Parathyroid adenoma (tissue), 2 donors: ENCODE data around the gene MYL5.
"Not testable (repeated sequence)": the region's sequence is repeated elsewhere in the genome, so short reads cannot be mapped to it uniquely, and the experiment has no call there.

Experiments
- H2AFZ ChIP-seq: fragments of 300-600 bp; sonication (generic); one replicate; pipeline ENCODE4 v1.7.0; 2017; ENCODE audit warnings: antibody characterized with exemption, mild to moderate bottlenecking
- H3K27ac ChIP-seq: fragments of 300-600 bp; sonication (generic); one replicate; pipeline ENCODE4 v1.7.0; 2017
- H3K27me3 ChIP-seq: fragments of 300-600 bp; sonication (generic); one replicate; pipeline ENCODE4 v1.7.0; 2017; ENCODE audit warnings: low read length; ENCODE audit not compliant: control insufficient read depth, insufficient read depth
- H3K36me3 ChIP-seq: fragments of 300-600 bp; sonication (generic); one replicate; pipeline ENCODE4 v1.7.0; 2017; ENCODE audit warnings: low read length; ENCODE audit not compliant: control insufficient read depth, insufficient read depth
- H3K4me1 ChIP-seq: fragments of 300-600 bp; sonication (generic); one replicate; pipeline ENCODE4 v1.7.0; 2017; ENCODE audit warnings: control low read depth
- H3K4me2 ChIP-seq: fragments of 300-600 bp; sonication (generic); one replicate; pipeline ENCODE4 v1.7.0; 2017; ENCODE audit warnings: low read length
- H3K4me3 ChIP-seq: fragments of 300-600 bp; sonication (generic); one replicate; pipeline ENCODE4 v1.7.0; 2017; ENCODE audit warnings: low read depth, low read length
- H3K79me2 ChIP-seq: fragments of 300-600 bp; sonication (generic); one replicate; pipeline ENCODE4 v1.7.0; 2017; ENCODE audit warnings: control low read depth
- H3K9ac ChIP-seq: fragments of 300-600 bp; sonication (generic); one replicate; pipeline ENCODE4 v1.7.0; 2017; ENCODE audit warnings: mild to moderate bottlenecking
- H3K9me3 ChIP-seq: fragments of 300-600 bp; sonication (generic); one replicate; pipeline ENCODE4 v1.7.0; 2017; ENCODE audit warnings: low read length; ENCODE audit not compliant: control insufficient read depth
- TF ChIP-seq, protein P1 (sequence below): fragments of 300-600 bp; sonication (generic); IDR thresholded peaks from one replicate; pipeline ENCODE4 v1.7.0; 2017; ENCODE audit warnings: antibody characterized with exemption, mild to moderate bottlenecking
- donor health status: primary hyperparathyroidism.

Gene MYL5

DNA sequence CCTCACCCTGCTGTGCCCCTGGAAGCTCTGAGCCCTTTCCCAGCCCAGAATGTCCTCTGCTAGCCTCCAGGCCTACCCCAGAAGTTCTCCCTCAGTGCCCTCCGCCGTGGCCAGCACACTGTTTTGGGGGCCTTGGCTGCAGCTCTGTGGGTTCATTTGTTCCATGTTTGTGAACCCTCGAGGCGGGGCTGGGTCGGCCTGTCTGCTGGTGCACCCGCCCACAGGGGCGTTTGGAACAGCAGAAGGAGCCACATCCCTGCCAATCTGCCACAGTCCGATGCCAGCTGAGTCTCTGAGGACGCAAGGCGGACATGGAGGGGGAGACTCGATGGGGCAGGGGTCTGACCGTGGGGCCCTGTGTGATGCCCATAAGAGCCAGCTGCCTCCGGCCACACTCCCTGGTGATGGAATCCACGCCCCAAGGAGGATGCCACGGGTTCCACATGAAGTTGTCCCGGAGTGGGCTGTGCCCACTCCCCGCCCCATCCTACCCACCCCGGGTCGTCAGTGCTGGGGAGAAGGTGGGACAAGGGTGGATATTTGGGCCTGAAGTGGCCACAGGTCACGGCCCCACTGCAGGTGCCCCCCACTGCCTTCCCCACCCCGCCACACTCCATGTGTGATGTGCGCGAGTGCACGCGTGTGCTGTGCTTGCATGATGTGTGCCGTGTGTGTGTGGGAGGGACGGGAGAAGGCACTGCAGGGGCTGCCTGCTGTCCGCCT lies 7.4 kb upstream of the MYL5 start:
- Histone ChIP-seq H3K27me3 (no peaks in the 10 kb centered on the region), H3K79me2 (no peaks in the 10 kb centered on the region), H3K4me1 (no peaks in the 10 kb centered on the region), H3K4me3 (no peak overlapping the region), H2AFZ (no peak overlapping the region), H3K27ac (no peak overlapping the region), H3K4me2 (no peak overlapping the region), H3K36me3 (no peaks in the 10 kb centered on the region), H3K9me3 (no peaks in the 10 kb centered on the region), H3K9ac (no peak overlapping the region)
- TF ChIP-seq, protein P1, sequence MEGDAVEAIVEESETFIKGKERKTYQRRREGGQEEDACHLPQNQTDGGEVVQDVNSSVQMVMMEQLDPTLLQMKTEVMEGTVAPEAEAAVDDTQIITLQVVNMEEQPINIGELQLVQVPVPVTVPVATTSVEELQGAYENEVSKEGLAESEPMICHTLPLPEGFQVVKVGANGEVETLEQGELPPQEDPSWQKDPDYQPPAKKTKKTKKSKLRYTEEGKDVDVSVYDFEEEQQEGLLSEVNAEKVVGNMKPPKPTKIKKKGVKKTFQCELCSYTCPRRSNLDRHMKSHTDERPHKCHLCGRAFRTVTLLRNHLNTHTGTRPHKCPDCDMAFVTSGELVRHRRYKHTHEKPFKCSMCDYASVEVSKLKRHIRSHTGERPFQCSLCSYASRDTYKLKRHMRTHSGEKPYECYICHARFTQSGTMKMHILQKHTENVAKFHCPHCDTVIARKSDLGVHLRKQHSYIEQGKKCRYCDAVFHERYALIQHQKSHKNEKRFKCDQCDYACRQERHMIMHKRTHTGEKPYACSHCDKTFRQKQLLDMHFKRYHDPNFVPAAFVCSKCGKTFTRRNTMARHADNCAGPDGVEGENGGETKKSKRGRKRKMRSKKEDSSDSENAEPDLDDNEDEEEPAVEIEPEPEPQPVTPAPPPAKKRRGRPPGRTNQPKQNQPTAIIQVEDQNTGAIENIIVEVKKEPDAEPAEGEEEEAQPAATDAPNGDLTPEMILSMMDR, result no peak

DNA sequence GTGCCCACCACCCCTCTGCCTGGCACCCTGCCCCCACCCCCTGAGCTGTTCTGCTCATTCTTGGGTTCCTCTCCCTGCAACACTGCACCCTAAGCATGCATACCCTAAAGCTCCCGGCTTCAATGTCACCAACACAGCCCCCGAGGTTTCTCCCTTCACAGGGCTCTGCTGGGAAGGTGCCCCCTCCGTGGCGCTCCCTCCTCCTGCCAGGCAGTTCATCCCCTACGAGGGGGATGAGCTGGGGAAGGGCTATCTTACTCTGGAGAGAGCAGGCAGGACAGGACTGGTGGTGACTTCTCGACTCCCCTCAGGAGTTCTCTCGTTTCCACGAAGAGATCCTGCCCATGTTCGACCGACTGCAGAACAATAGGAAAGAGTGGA lies 6.8 kb upstream of the MYL5 start:
- Histone ChIP-seq H3K4me3 (no peak overlapping the region), H3K4me2 (no peak overlapping the region), H3K27ac (no peak overlapping the region), H3K27me3 (no peaks in the 10 kb centered on the region), H3K36me3 (no peaks in the 10 kb centered on the region), H2AFZ (no peak overlapping the region), H3K4me1 (no peaks in the 10 kb centered on the region), H3K79me2 (no peaks in the 10 kb centered on the region), H3K9me3 (no peaks in the 10 kb centered on the region), H3K9ac (no peak overlapping the region)
- TF ChIP-seq, protein P1, result no peak

- H3K36me3 ChIP-seq, H3K27me3 ChIP-seq, H3K27ac ChIP-seq, H3K79me2 ChIP-seq, H3K9me3 ChIP-seq, H3K4me3 ChIP-seq, H3K4me1 ChIP-seq, H2AFZ ChIP-seq, H3K4me2 ChIP-seq, H3K9ac ChIP-seq: not testable (repeated sequence)
Observed at GRCh38 chr4:668219-668618, 6.1 kb upstream of the MYL5 start.

DNA sequence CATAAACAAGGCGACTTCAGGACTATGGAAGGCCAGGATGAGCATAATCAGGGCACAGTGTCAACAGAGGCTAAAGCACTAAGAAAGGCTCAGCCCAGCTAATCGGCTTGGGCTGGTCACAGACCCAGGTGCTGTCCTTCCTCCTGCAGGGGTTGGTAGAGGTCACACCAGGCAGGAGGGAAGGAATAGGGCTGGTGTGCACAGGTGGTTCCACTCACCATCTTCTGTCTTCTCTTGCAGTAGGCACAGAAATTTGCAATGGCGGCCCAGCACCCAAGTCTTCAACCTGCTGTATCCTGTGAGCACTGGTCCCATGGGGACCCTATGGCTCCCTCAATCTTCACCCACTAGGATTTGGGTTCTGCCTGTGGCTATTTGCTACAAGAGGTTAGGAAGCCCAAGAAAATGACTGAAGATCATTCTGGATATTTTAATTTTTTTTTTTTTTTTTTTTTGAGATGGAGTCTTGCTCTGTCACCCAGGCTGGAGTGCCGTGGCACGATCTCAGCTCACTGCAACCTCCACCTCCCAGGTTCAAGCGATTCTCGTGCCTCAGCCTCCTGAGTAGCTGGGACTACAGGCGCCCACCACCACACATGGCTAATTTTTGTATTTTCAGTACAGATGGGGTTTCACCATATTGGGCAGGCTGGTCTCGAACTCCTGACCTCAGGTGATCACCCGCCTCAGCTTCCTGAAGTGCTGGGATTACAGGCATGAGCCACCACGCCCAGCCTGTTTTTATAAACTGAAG lies 4.4 kb upstream of the MYL5 start:
- H3K9ac ChIP-seq, H3K27me3 ChIP-seq, H3K27ac ChIP-seq, H3K9me3 ChIP-seq, H3K36me3 ChIP-seq, H3K79me2 ChIP-seq, H2AFZ ChIP-seq, H3K4me3 ChIP-seq, H3K4me2 ChIP-seq, H3K4me1 ChIP-seq: not testable (repeated sequence)

GRCh38 chr4:671769-672168 lies 2.6 kb upstream of the MYL5 start:
- no peaks in the 10 kb centered on the region for H3K27me3 ChIP-seq
- peaks cover 5% of the 10 kb centered on the region for H3K4me1 ChIP-seq
- H3K36me3 ChIP-seq, result no peaks in the 10 kb centered on the region
- H3K4me3 ChIP-seq, result no peak overlapping the region
- no peaks in the 10 kb centered on the region for H3K9me3 ChIP-seq
- no peak overlapping the region for H2AFZ ChIP-seq
- H3K4me2 ChIP-seq, result no peak overlapping the region
- H3K27ac ChIP-seq, result no peak overlapping the region
- no peaks in the 10 kb centered on the region for H3K79me2 ChIP-seq
- no peak overlapping the region for H3K9ac ChIP-seq
- TF ChIP-seq, protein P1, result no peak
